Tibial nerve (tissue), 4 donors: ENCODE measurements around the gene GATAD2A. TPM values are rescaled to one million over a fixed set of nuclear protein-coding genes. Genes with fewer than 3 reads are reported as not detected.

Source experiments
- DNase-seq, 2 donors: peaks; one replicate each; pipeline ENCODE4 v3.0.0-alpha.2; 2019; ENCODE audit warnings: low spot score in 2 of 2
- H3K27ac ChIP-seq, 4 donors: fragments of 200-600 bp; sonication (generic) in 3 of 4; one replicate each; pipeline ENCODE4 v1.5.1; 2017 to 2019; ENCODE audit warnings: mild to moderate bottlenecking in 1 of 4
- H3K27me3 ChIP-seq, 2 donors: fragments of 200-600 bp; sonication (generic) in 1 of 2; one replicate each; pipeline versions ENCODE4 v1.5.1 to v1.6.0; 2017 to 2019
- H3K36me3 ChIP-seq, 3 donors: fragments of 200-600 bp; sonication (generic); one replicate each; pipeline ENCODE4 v1.5.1; 2018 to 2019
- H3K4me1 ChIP-seq, 4 donors: fragments of 200-600 bp; sonication (generic) in 3 of 4; one replicate each; pipeline ENCODE4 v1.5.1; 2017 to 2019
- H3K4me3 ChIP-seq, 4 donors: fragments of 200-600 bp; sonication (generic) in 3 of 4; one replicate each; pipeline ENCODE4 v1.5.1; 2017 to 2019; ENCODE audit warnings: mild to moderate bottlenecking in 1 of 4, moderate library complexity in 1 of 4
- H3K9me3 ChIP-seq, 4 donors: fragments of 200-600 bp; sonication (generic) in 3 of 4; one replicate each; pipeline ENCODE4 v1.5.1; 2017 to 2019
- CTCF ChIP-seq, 5 experiments: fragments of 200-600 bp in 3 of 5; fragments of 450-650 bp in 2 of 5; sonication (generic) in 3 of 5; IDR thresholded peaks; one replicate each; pipeline ENCODE4 v1.5.1; 2016 to 2019; ENCODE audit warnings: antibody characterized with exemption in 5 of 5, mild to moderate bottlenecking in 3 of 5, moderate library complexity in 2 of 5
- EP300 ChIP-seq, 2 donors: sonication (generic); formaldehyde crosslinking; IDR thresholded peaks; one replicate each; pipeline ENCODE4 v1.6.1; 2017; ENCODE audit warnings: antibody characterized with exemption in 2 of 2, mild to moderate bottlenecking in 1 of 2
- POLR2A ChIP-seq, 2 donors: fragments of 450-650 bp; IDR thresholded peaks; one replicate each; pipeline ENCODE4 v1.6.1; 2017; ENCODE audit warnings: antibody characterized with exemption in 2 of 2, mild to moderate bottlenecking in 2 of 2, moderate library complexity in 2 of 2
- WGBS, 2 donors: methylation state at CpG; one replicate each; pipeline ENCODE4 v1.1.5; 2018; 5-methylcytosine and 5-hydroxymethylcytosine counted together
- total RNA-seq, 4 donors: library from RNA; depleted of rRNA; stranded (reverse); fragments of >200 nt; gene quantifications; one replicate each; pipeline ENCODE4 v1.1.0, GENCODE V29; 2016

Gene GATAD2A
- total RNA-seq, 4 donors from 2014 or later = 34.1 to 69.6 (median 36.8) TPM

- Histone ChIP-seq H3K27ac (peak overlapping the region in 1 of 4 donors; percentile 26), H3K9me3 (no peaks in the 10 kb centered on the region), H3K4me1 (peaks cover 0 to 56% (median 13%) of the 10 kb centered on the region in 4 donors), H3K36me3 (peaks cover 0 to 39% (median 3%) of the 10 kb centered on the region in 3 donors), H3K27me3 (no peaks in the 10 kb centered on the region), H3K4me3 (no peak overlapping the region)
- no peak for TF ChIP-seq CTCF (IDR thresholded peaks at IDR 0.05)
- TF ChIP-seq EP300 (IDR thresholded peaks at IDR 0.05) = no peak
- TF ChIP-seq POLR2A (IDR thresholded peaks at IDR 0.05) = no peak
- 56 to 66% methylated on average over 11 of the region's 11 CpGs for WGBS, 2 donors
- no peak for DNase-seq
These were observed 124.4 kb downstream of the GATAD2A start for GRCh38 chr19:19529783-19530422.

- H3K4me3 ChIP-seq = no peak overlapping the region
- WGBS, 2 donors = 33 to 40% methylated on average over 9 of the region's 9 CpGs
- no peaks in the 10 kb centered on the region for H3K27me3 ChIP-seq
- H3K36me3 ChIP-seq = peaks cover 0 to 41% (median 3%) of the 10 kb centered on the region in 3 donors
- no peak for TF ChIP-seq CTCF (IDR thresholded peaks at IDR 0.05)
- TF ChIP-seq EP300 (IDR thresholded peaks at IDR 0.05) = no peak
- TF ChIP-seq POLR2A (IDR thresholded peaks at IDR 0.05) = no peak
- peak overlapping the region in 1 of 4 donors; percentile 26 for H3K27ac ChIP-seq
- H3K4me1 ChIP-seq = peaks cover 0 to 52% (median 12%) of the 10 kb centered on the region in 4 donors
- H3K9me3 ChIP-seq = no peaks in the 10 kb centered on the region
- DNase-seq = no peak
These were observed 124.9 kb downstream of the GATAD2A start for GRCh38 chr19:19530423-19530804.

- Histone ChIP-seq H3K27me3 (no peaks in the 10 kb centered on the region), H3K4me3 (no peak overlapping the region), H3K27ac (peak overlapping the region in 1 of 4 donors; percentile 26), H3K36me3 (peaks cover 0 to 40% (median 3%) of the 10 kb centered on the region in 3 donors), H3K9me3 (no peaks in the 10 kb centered on the region), H3K4me1 (peaks cover 0 to 47% (median 10%) of the 10 kb centered on the region in 4 donors)
- no peak for TF ChIP-seq CTCF (IDR thresholded peaks at IDR 0.05)
- no peak for TF ChIP-seq POLR2A (IDR thresholded peaks at IDR 0.05)
- TF ChIP-seq EP300 (IDR thresholded peaks at IDR 0.05) = no peak
- WGBS, 2 donors = 75 to 82% methylated on average over 4 of the region's 4 CpGs
- no peak for DNase-seq
These were observed 125.4 kb downstream of the GATAD2A start for GRCh38 chr19:19530889-19531288.

GRCh38 chr19:19531951-19532805 is 126.7 kb downstream of the GATAD2A start:
- H3K36me3 ChIP-seq = peaks cover 0 to 28% (median 3%) of the 10 kb centered on the region in 3 donors
- H3K27ac ChIP-seq = no peak overlapping the region
- H3K4me3 ChIP-seq = no peak overlapping the region
- H3K27me3 ChIP-seq = peaks cover 0 to 1% of the 10 kb centered on the region in 2 donors
- H3K4me1 ChIP-seq = peaks cover 0 to 34% (median 6%) of the 10 kb centered on the region in 4 donors
- no peaks in the 10 kb centered on the region for H3K9me3 ChIP-seq
- no peak for TF ChIP-seq EP300 (IDR thresholded peaks at IDR 0.05)
- TF ChIP-seq CTCF (IDR thresholded peaks at IDR 0.05) = peak; percentile 96 to 99 (median 96)
- 21 to 29% methylated on average over 39 to 48 of the region's 48 CpGs for WGBS, 2 donors
- DNase-seq = peak; percentile 75 to 89
